ENCODE measurements around the gene TENT5C.

DNA sequence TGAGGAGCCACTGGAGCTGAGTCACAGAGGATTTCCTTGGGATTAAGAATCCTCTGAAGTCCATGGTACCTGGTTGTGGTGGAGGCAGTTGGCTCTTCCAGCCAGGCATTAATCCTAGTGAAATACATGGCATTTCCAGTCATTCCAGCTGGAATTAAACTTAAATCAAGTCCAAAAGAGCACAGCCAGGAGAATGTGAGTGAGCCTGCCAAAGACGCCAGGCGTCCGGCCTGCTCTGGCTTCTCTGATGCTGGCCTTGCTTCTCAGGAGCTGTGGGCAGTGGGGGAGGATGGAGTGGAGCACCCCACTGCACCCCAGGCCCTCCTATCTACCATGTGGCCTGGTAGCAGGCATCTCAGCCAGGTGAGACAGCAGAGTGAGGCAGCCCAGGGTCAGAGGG, 23.4 kb upstream of the TENT5C start:
- TF ChIP-seq, protein P1, sequence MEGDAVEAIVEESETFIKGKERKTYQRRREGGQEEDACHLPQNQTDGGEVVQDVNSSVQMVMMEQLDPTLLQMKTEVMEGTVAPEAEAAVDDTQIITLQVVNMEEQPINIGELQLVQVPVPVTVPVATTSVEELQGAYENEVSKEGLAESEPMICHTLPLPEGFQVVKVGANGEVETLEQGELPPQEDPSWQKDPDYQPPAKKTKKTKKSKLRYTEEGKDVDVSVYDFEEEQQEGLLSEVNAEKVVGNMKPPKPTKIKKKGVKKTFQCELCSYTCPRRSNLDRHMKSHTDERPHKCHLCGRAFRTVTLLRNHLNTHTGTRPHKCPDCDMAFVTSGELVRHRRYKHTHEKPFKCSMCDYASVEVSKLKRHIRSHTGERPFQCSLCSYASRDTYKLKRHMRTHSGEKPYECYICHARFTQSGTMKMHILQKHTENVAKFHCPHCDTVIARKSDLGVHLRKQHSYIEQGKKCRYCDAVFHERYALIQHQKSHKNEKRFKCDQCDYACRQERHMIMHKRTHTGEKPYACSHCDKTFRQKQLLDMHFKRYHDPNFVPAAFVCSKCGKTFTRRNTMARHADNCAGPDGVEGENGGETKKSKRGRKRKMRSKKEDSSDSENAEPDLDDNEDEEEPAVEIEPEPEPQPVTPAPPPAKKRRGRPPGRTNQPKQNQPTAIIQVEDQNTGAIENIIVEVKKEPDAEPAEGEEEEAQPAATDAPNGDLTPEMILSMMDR (IDR thresholded peaks at IDR 0.05; ENCODE audit: low read depth, low read length, poor library complexity, severe bottlenecking): no peak
- no peak for TF ChIP-seq EZH2phosphoT487 (IDR thresholded peaks at IDR 0.05; ENCODE audit: borderline replicate concordance, low read length)

Measured in DOHH2 (cell line).